NK-92 treated with Interleukin-12 subunit alpha and Interleukin-12 subunit beta, amount 100 ng/mL, for 24 hours (cell line): ENCODE results near the gene PDX1.
"Not testable (repeated sequence)": the region's sequence is repeated elsewhere in the genome, so short reads cannot be mapped to it uniquely, and the experiment has no call there.

Source experiments
- DNase-seq: peaks from one replicate; lab custom pipeline; 2025; lab: John Stamatoyannopoulos, UW

PDX1 gene

GRCh38 chr13:27956576-27957300 lies 36.9 kb downstream of the PDX1 start:
- DNase-seq = no peak

GRCh38 chr13:27959976-27960361 lies 40.2 kb downstream of the PDX1 start:
- no peak for DNase-seq

- DNase-seq = no peak
These were observed 40.8 kb downstream of the PDX1 start for GRCh38 chr13:27960362-27961226.

GRCh38 chr13:27961227-27962085 lies 41.7 kb downstream of the PDX1 start:
- DNase-seq = no peak

GRCh38 chr13:27962128-27962841 lies 42.5 kb downstream of the PDX1 start:
- no peak for DNase-seq

GRCh38 chr13:27962982-27963381 lies 43.2 kb downstream of the PDX1 start:
- no peak for DNase-seq

GRCh38 chr13:27963491-27963890 lies 43.7 kb downstream of the PDX1 start:
- DNase-seq = no peak

GRCh38 chr13:27964206-27964605 lies 44.4 kb downstream of the PDX1 start:
- not testable (repeated sequence) for DNase-seq

GRCh38 chr13:27964741-27965323 lies 45.0 kb downstream of the PDX1 start:
- DNase-seq = no peak

GRCh38 chr13:27965343-27965739 lies 45.5 kb downstream of the PDX1 start:
- DNase-seq = no peak

GRCh38 chr13:27965740-27966640 lies 46.2 kb downstream of the PDX1 start:
- no peak for DNase-seq

GRCh38 chr13:27966641-27967202 lies 46.9 kb downstream of the PDX1 start:
- DNase-seq = no peak

GRCh38 chr13:27967203-27967735 lies 47.5 kb downstream of the PDX1 start:
- DNase-seq = no peak

GRCh38 chr13:27967736-27968315 lies 48.0 kb downstream of the PDX1 start:
- no peak for DNase-seq

- DNase-seq = no peak
These were observed 48.7 kb downstream of the PDX1 start for GRCh38 chr13:27968316-27969081.

GRCh38 chr13:27969082-27969865 lies 49.5 kb downstream of the PDX1 start, which contains the start of gene CDX2:
CDX2 (minus strand) TSS chr13:27969315; CDS start chr13:27969006, 309 bp downstream.
- DNase-seq = no peak

GRCh38 chr13:27969866-27970229 lies 50.0 kb downstream of the PDX1 start:
- DNase-seq = no peak
